Measurements from ENCODE around the gene SMG6. TPM values are rescaled to one million over a fixed set of nuclear protein-coding genes. Genes with fewer than 3 reads are reported as not detected.
"Not testable (repeated sequence)": the region's sequence is repeated elsewhere in the genome, so short reads cannot be mapped to it uniquely, and the experiment has no call there.

SMG6 gene
- polyA plus RNA-seq, 4 donors, result 15.9 to 17.1 (median 16.4) TPM

DNA sequence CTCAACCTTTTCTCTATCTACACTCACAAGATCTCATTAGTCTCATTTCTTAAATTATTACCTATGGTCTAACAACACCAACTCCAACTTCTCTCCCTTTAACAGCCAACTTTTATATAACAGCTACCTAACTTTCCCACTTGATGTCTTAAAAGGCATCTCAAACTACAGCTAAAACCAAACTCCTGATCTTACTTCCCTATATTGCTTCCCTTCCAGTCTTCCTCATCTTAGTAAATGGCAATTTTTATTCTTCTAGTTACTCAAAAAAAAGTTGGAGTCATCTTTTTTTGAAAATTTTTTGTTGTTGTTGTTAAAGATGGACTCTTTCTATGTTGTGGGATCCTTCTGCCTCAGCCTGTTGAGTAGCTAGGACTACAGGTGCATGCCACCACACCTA, 15.5 kb upstream of the SMG6 start:
- DNase-seq (no peak), FAIRE-seq (no peak)
- Histone ChIP-seq H3K27ac (ENCODE audit: low read depth in 1 of 3, low read length in 2 of 3) (no peak overlapping the region), H3K9me3 (ENCODE audit: control insufficient read depth in 2 of 2, insufficient read depth in 1 of 2, low read depth in 1 of 2, low read length in 1 of 2) (no peaks in the 10 kb centered on the region), H3K4me1 (ENCODE audit: control insufficient read depth in 3 of 3, insufficient read depth in 2 of 3, low read depth in 1 of 3, low read length in 2 of 3) (no peaks in the 10 kb centered on the region), H3K27me3 (ENCODE audit: control insufficient read depth in 3 of 3, insufficient read depth in 3 of 3, low read length in 3 of 3) (no peaks in the 10 kb centered on the region), H3K36me3 (ENCODE audit: control insufficient read depth in 3 of 3, insufficient read depth in 2 of 3, low read depth in 1 of 3, low read length in 3 of 3) (peaks cover 5 to 19% (median 9%) of the 10 kb centered on the region in 3 donors), H3K4me3 (ENCODE audit: low read depth in 1 of 3, low read length in 3 of 3) (no peak overlapping the region)

DNA sequence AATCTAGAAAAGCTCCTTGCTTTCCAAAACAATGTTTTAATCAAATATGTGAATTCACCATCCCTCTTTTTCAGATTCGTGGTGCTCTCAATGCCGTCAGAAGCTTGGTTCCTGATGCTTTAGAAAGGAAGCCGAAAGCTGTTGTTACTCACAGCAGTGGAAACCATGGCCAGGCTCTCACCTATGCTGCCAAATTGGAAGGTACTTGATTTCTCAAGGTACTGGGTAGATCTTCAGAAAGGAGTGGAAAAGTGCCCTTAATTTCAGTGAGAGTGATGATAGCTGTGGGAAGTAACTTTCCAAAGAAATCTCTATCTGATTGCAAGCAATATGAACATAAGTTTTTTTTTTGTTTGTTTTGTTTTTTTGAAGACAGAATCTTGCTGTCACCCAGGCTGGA, 14.2 kb upstream of the SMG6 start:
- DNase-seq, result no peak
- peaks cover under 1 to 16% (median 3%) of the 10 kb centered on the region in 3 donors for H3K36me3 ChIP-seq (ENCODE audit: control insufficient read depth in 3 of 3, insufficient read depth in 2 of 3, low read depth in 1 of 3, low read length in 3 of 3)
- no peak for FAIRE-seq
- H3K4me1 ChIP-seq (ENCODE audit: control insufficient read depth in 3 of 3, insufficient read depth in 2 of 3, low read depth in 1 of 3, low read length in 2 of 3), result no peaks in the 10 kb centered on the region
- 92 to 95% (median 95%) methylated on average over 3 of the region's 3 CpGs for WGBS, 3 donors
- H3K27ac ChIP-seq (ENCODE audit: low read depth in 1 of 3, low read length in 2 of 3), result no peak overlapping the region
- H3K9me3 ChIP-seq (ENCODE audit: control insufficient read depth in 2 of 2, insufficient read depth in 1 of 2, low read depth in 1 of 2, low read length in 1 of 2), result no peaks in the 10 kb centered on the region
- no peaks in the 10 kb centered on the region for H3K27me3 ChIP-seq (ENCODE audit: control insufficient read depth in 3 of 3, insufficient read depth in 3 of 3, low read length in 3 of 3)
- no peak overlapping the region for H3K4me3 ChIP-seq (ENCODE audit: low read depth in 1 of 3, low read length in 3 of 3)

DNA sequence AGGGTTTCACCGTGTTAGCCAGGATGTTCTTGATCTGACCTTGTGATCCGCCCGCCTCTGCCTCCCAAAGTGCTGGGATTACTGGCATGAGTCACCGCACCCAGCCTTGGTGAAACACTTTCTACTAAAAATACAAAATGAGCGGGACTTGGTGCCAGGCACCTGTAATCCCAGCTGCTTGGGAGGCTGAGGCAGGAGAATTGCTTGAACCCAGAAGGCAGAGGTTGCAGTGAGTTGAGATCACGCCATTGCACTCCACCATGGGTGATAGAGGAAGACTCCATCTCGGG, 13.3 kb upstream of the SMG6 start:
- DNase-seq; H3K27me3 ChIP-seq (ENCODE audit: control insufficient read depth in 3 of 3, insufficient read depth in 3 of 3, low read length in 3 of 3); H3K4me3 ChIP-seq (ENCODE audit: low read depth in 1 of 3, low read length in 3 of 3); H3K4me1 ChIP-seq (ENCODE audit: control insufficient read depth in 3 of 3, insufficient read depth in 2 of 3, low read depth in 1 of 3, low read length in 2 of 3); H3K36me3 ChIP-seq (ENCODE audit: control insufficient read depth in 3 of 3, insufficient read depth in 2 of 3, low read depth in 1 of 3, low read length in 3 of 3); H3K9me3 ChIP-seq (ENCODE audit: control insufficient read depth in 2 of 2, insufficient read depth in 1 of 2, low read depth in 1 of 2, low read length in 1 of 2); H3K27ac ChIP-seq (ENCODE audit: low read depth in 1 of 3, low read length in 2 of 3); FAIRE-seq: not testable (repeated sequence)
- WGBS, 3 donors, result 87 to 91% (median 88%) methylated on average over 7 of the region's 7 CpGs

DNA sequence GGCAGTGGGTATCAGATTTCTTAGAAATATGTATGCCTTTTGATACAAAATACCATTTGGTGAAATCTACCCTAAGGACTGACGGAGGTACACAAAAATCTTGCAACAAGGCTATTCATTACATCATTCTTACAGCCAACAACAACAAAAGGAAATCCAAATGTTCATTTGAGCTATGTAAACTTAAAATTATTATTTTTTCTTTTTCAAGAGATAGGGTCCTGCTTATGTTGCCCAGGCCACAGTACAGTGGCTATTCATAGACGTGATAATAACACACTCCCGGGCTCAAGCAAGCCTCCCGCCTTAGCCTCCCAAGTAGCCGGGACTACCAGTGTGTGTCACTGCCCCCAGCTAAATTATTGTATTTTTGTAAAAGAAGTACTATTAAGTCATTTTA, 9.2 kb upstream of the SMG6 start:
- H3K9me3 ChIP-seq (ENCODE audit: control insufficient read depth in 2 of 2, insufficient read depth in 1 of 2, low read depth in 1 of 2, low read length in 1 of 2), result no peaks in the 10 kb centered on the region
- no peaks in the 10 kb centered on the region for H3K4me1 ChIP-seq (ENCODE audit: control insufficient read depth in 3 of 3, insufficient read depth in 2 of 3, low read depth in 1 of 3, low read length in 2 of 3)
- H3K36me3 ChIP-seq (ENCODE audit: control insufficient read depth in 3 of 3, insufficient read depth in 2 of 3, low read depth in 1 of 3, low read length in 3 of 3), result no peaks in the 10 kb centered on the region
- no peaks in the 10 kb centered on the region for H3K27me3 ChIP-seq (ENCODE audit: control insufficient read depth in 3 of 3, insufficient read depth in 3 of 3, low read length in 3 of 3)
- WGBS, 3 donors, result 91 to 97% (median 96%) methylated on average over 5 of the region's 5 CpGs
- DNase-seq, result no peak
- no peak overlapping the region for H3K4me3 ChIP-seq (ENCODE audit: low read depth in 1 of 3, low read length in 3 of 3)
- FAIRE-seq, result no peak
- no peak overlapping the region for H3K27ac ChIP-seq (ENCODE audit: low read depth in 1 of 3, low read length in 2 of 3)

DNA sequence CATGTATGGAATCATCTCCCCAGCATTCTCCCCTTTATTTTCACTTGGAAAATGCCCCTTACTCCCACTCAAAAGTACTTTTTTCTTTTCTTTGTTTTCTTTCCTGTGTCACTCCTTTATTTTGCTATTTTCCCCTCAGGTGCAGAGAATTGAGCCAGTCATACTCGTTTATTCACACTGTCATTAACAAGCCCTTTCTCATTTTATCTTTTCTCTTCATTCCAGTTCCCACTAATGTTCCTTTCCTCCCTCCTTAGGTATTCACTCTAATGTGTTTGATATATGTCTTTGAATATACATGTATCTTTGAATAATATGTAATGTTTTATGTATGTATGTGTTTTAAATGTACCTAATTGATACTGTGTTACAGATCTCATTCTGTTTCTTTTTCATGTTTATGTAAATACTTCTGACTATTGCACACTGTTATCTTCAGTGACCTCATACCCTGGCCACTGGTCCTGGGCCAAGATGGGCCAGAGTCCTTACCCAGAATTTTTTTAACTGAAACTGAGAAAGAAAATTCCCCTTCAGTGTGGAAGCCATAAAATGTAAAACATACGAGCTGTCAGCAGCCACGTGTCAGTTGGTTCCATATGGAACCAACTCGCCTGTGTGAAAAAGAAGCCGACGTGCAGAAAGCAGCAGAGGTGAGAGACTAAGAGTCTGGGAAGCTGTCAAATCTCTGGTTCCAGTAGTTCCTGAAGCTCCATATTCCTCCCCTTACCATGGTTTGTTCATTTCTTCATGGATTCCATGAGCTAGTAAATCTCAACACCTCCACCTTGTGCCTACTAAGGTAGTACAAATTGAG, 6.0 kb upstream of the SMG6 start:
- DNase-seq (no peak), FAIRE-seq (no peak)
- H3K27ac ChIP-seq (ENCODE audit: low read depth in 1 of 3, low read length in 2 of 3), result no peak overlapping the region
- no peaks in the 10 kb centered on the region for H3K27me3 ChIP-seq (ENCODE audit: control insufficient read depth in 3 of 3, insufficient read depth in 3 of 3, low read length in 3 of 3)
- no peaks in the 10 kb centered on the region for H3K9me3 ChIP-seq (ENCODE audit: control insufficient read depth in 2 of 2, insufficient read depth in 1 of 2, low read depth in 1 of 2, low read length in 1 of 2)
- no peaks in the 10 kb centered on the region for H3K36me3 ChIP-seq (ENCODE audit: control insufficient read depth in 3 of 3, insufficient read depth in 2 of 3, low read depth in 1 of 3, low read length in 3 of 3)
- H3K4me1 ChIP-seq (ENCODE audit: control insufficient read depth in 3 of 3, insufficient read depth in 2 of 3, low read depth in 1 of 3, low read length in 2 of 3), result no peaks in the 10 kb centered on the region
- H3K4me3 ChIP-seq (ENCODE audit: low read depth in 1 of 3, low read length in 3 of 3), result no peak overlapping the region
- 57 to 63% (median 58%) methylated on average over 6 of the region's 6 CpGs for WGBS, 3 donors

DNA sequence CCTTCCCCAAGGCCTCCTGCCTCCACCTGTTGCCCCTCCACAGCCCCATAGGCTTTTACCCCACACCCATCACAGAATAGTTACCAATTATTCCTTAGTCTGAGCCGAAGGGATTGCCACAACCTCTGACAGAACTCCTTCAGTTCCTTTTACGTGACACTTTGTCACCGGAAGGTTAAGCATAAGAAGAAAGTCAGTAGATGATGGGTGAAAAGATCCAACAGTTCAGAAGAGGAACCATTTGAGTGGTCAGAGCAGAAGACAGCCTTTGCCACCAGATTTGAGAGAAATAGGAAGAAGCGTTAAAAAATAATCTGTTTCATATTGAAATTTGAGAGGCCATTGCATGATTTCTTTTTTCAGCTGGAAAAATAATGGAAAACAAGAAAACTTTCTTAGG, 1.3 kb upstream of the SMG6 start:
- no peaks in the 10 kb centered on the region for H3K9me3 ChIP-seq (ENCODE audit: control insufficient read depth in 2 of 2, insufficient read depth in 1 of 2, low read depth in 1 of 2, low read length in 1 of 2)
- FAIRE-seq, result no peak

DNA sequence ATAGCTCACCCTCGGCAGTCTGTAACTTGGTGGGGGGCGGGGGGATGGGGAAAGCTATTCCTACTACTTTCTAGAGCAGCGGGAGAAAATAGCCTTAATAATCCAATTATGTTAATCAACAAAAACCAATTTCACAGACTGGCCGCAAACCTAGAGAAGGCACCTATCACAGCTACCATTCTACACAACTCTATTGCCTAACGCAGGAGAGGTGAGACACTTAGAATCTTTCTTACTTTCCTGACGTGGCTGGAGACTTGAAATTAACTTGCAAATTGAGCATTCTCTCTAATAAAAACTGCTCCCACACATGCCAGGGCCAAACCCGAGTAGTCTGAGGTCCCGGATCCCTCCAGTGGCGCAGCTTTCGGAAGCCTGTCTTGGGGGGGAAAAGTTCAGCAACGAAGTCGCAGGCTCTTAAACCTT, 794 bp downstream of the SMG6 start:
- no peak for DNase-seq
- 0 to 1% (median 1%) methylated on average over 12 of the region's 12 CpGs for WGBS, 3 donors
- peak overlapping the region; percentile 67 to 100 (median 93) for H3K4me3 ChIP-seq (ENCODE audit: low read depth in 1 of 3, low read length in 3 of 3)

More for the DNA sequence above, 1.3 kb upstream of the SMG6 start:
- DNase-seq, result no peak
- Histone ChIP-seq H3K27me3 (ENCODE audit: control insufficient read depth in 3 of 3, insufficient read depth in 3 of 3, low read length in 3 of 3) (no peaks in the 10 kb centered on the region), H3K4me3 (ENCODE audit: low read depth in 1 of 3, low read length in 3 of 3) (no peak overlapping the region), H3K36me3 (ENCODE audit: control insufficient read depth in 3 of 3, insufficient read depth in 2 of 3, low read depth in 1 of 3, low read length in 3 of 3) (peaks cover 0 to 4% (median 3%) of the 10 kb centered on the region in 3 donors), H3K4me1 (ENCODE audit: control insufficient read depth in 3 of 3, insufficient read depth in 2 of 3, low read depth in 1 of 3, low read length in 2 of 3) (peaks cover 0 to 5% (median 0%) of the 10 kb centered on the region in 3 donors), H3K27ac (ENCODE audit: low read depth in 1 of 3, low read length in 2 of 3) (no peak overlapping the region)
- 94 to 96% (median 95%) methylated on average over 4 of the region's 4 CpGs for WGBS, 3 donors

DNA sequence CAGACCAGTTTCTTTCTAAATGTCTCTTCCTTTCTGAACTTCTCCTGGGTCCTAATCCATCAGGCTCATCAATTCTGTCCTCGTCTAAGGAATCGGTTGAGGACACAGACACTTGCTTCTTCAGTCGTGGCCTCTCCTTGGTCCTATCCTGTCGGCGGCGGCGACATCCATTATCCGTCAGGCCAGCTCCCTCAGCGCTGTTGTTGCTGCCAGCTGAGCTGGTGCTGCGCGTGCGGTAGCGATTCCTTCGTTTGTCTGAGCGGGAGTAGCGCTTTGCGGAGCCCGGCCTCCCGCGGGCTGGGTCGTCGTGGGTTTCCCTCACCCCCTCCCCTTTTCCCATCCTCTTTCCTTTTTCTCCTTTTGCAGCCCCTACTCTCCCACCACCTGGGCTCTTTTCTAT, 3.8 kb downstream of the SMG6 start:
- Histone ChIP-seq H3K27me3 (ENCODE audit: control insufficient read depth in 3 of 3, insufficient read depth in 3 of 3, low read length in 3 of 3) (no peaks in the 10 kb centered on the region), H3K4me3 (ENCODE audit: low read depth in 1 of 3, low read length in 3 of 3) (no peak overlapping the region), H3K4me1 (ENCODE audit: control insufficient read depth in 3 of 3, insufficient read depth in 2 of 3, low read depth in 1 of 3, low read length in 2 of 3) (peaks cover 0 to 5% (median 0%) of the 10 kb centered on the region in 3 donors), H3K27ac (ENCODE audit: low read depth in 1 of 3, low read length in 2 of 3) (no peak overlapping the region), H3K9me3 (ENCODE audit: control insufficient read depth in 2 of 2, insufficient read depth in 1 of 2, low read depth in 1 of 2, low read length in 1 of 2) (no peaks in the 10 kb centered on the region), H3K36me3 (ENCODE audit: control insufficient read depth in 3 of 3, insufficient read depth in 2 of 3, low read depth in 1 of 3, low read length in 3 of 3) (peaks cover 0 to 27% (median 17%) of the 10 kb centered on the region in 3 donors)
- WGBS, 3 donors, result 94 to 98% (median 94%) methylated on average over 21 to 22 of the region's 22 CpGs
- FAIRE-seq, result no peak
- DNase-seq, result no peak

More for the DNA sequence above, 794 bp downstream of the SMG6 start:
- Histone ChIP-seq H3K4me1 (ENCODE audit: control insufficient read depth in 3 of 3, insufficient read depth in 2 of 3, low read depth in 1 of 3, low read length in 2 of 3) (peaks cover 0 to 5% (median 0%) of the 10 kb centered on the region in 3 donors), H3K9me3 (ENCODE audit: control insufficient read depth in 2 of 2, insufficient read depth in 1 of 2, low read depth in 1 of 2, low read length in 1 of 2) (no peaks in the 10 kb centered on the region), H3K27ac (ENCODE audit: low read depth in 1 of 3, low read length in 2 of 3) (peak overlapping the region; percentile 67 to 95 (median 92)), H3K27me3 (ENCODE audit: control insufficient read depth in 3 of 3, insufficient read depth in 3 of 3, low read length in 3 of 3) (no peaks in the 10 kb centered on the region), H3K36me3 (ENCODE audit: control insufficient read depth in 3 of 3, insufficient read depth in 2 of 3, low read depth in 1 of 3, low read length in 3 of 3) (peaks cover 0 to 17% (median 7%) of the 10 kb centered on the region in 3 donors)
- FAIRE-seq, result no peak

DNA sequence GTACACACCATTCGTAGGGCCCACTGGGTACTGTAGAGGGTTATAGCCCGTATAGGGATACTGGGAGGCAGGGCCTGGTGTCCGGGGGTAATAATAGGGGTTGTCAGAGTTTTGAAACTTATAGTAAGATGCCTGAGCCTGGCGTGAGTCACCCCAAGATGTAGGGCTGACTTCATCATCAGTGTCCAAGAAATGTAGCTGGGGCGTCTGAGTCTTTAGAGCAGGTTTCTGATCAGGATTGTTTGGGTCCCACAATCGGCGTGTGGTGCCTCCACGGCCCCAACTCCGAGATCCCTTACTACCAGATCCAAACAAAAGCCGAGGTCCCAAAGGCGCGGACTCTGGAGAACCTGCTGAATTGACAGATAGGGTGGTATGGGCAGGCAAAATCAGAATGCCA, 4.4 kb downstream of the SMG6 start:
- peaks cover 0 to 29% (median 17%) of the 10 kb centered on the region in 3 donors for H3K36me3 ChIP-seq (ENCODE audit: control insufficient read depth in 3 of 3, insufficient read depth in 2 of 3, low read depth in 1 of 3, low read length in 3 of 3)
- no peak overlapping the region for H3K4me3 ChIP-seq (ENCODE audit: low read depth in 1 of 3, low read length in 3 of 3)
- WGBS, 3 donors, result 96% methylated on average over 12 of the region's 12 CpGs
- H3K9me3 ChIP-seq (ENCODE audit: control insufficient read depth in 2 of 2, insufficient read depth in 1 of 2, low read depth in 1 of 2, low read length in 1 of 2), result no peaks in the 10 kb centered on the region
- no peak for DNase-seq
- no peaks in the 10 kb centered on the region for H3K27me3 ChIP-seq (ENCODE audit: control insufficient read depth in 3 of 3, insufficient read depth in 3 of 3, low read length in 3 of 3)
- no peak overlapping the region for H3K27ac ChIP-seq (ENCODE audit: low read depth in 1 of 3, low read length in 2 of 3)
- peaks cover 0 to 5% (median 0%) of the 10 kb centered on the region in 3 donors for H3K4me1 ChIP-seq (ENCODE audit: control insufficient read depth in 3 of 3, insufficient read depth in 2 of 3, low read depth in 1 of 3, low read length in 2 of 3)
- no peak for FAIRE-seq
